Left ventricle myocardium superior (tissue), 1 donor: ENCODE data around the gene PLEKHM1. TPM values are rescaled to one million over a fixed set of nuclear protein-coding genes. Genes with fewer than 3 reads are reported as not detected.

Experiments
- ATAC-seq: fragments of 200-7000 bp; cut with Tn5 transposase; one replicate; pipeline ENCODE4 v1.9.1; 2020; ENCODE audit warnings: mild to moderate bottlenecking, moderate library complexity
- DNase-seq: peaks from one replicate; pipeline ENCODE4 v3.0.0-alpha.2; 2020
- intact Hi-C: fragments of 100-400 bp; cut with micrococcal nuclease; formaldehyde crosslinking; loops from one replicate; pipeline ENCODE4 v1.11.0; 2022
- total RNA-seq: library from RNA; stranded (reverse); fragmentation: NEBNext Ultra II Directional; extraction: Animal tissue kit (Norgen Biotek cat#: 25700); gene quantifications from one replicate; pipeline ENCODE4 v1.2.1, GENCODE V29; 2021
- donor health status: DM: no; HTN: yes; CAD: no; lungs with severe emphysema.

The PLEKHM1 gene
- total RNA-seq, 1 donor from 2014 or later, result 28.0 TPM

GRCh38 chr17:45391291-45391690, 99.2 kb downstream of the PLEKHM1 start:
- no peak for ATAC-seq
- intact Hi-C loops, result no loop called here
- DNase-seq, result no peak

DNA sequence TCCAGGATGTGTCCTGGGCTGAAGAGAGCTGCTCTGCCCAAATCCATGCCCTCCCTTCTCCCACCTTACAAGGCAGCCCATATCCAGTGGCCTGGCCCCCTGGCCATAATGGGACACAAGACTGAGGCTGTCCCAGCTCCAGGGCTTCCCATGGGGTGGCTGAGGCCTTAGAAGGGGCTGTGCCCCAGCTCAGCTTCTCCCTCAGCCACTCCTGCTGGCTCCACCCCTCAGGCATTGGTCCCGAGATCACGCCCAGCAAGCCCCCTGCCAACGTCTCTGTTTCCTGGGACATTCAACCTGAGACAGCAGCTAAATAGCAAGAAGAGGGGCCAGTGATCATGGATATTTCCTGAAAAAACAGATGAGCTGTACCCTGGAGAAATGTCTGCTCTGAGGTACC, 101.2 kb downstream of the PLEKHM1 start:
- ATAC-seq, result no peak
- intact Hi-C loops, result loop anchor here (5.0 to 10.0 kb wide), 2 partner anchors 112 to 175 kb away; no protein-coding TSS in a partner anchor

DNA sequence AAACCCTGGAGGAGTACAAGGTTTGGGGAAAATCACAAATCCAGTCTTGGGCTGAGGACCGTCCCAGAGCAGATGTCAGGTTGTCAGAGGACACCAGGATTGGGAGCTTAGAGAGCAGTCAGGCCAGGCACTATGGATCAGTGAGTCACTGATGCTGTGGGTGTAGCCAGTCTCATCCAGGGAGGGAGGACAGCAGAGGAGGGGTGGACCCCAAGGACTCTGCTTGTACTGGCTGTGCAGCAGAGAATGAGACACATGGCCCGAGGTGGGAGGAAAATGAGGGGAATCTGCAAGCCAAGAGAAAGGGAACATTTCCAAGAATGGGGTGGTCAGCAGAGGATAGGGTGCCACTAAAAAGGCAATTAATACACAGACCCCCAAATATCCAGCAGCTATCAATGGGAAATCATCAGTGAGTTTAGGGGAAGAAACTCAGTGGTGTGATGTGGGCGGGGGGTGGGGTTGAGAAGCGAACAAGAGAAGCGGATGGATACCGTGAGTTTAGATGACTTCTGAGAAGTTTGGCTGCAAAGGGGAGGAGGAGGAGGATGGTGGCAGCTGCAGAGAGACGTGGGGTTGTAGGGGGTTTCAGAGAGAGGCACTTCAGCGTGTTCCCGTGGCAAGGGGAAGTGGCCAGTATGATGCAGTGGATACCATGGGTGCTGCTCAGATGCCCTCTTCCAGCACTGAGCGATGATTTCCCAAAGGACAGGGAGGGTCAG, 101.8 kb downstream of the PLEKHM1 start:
- intact Hi-C loops, result loop anchor here (5.0 to 10.0 kb wide), 2 partner anchors 111 to 174 kb away; no protein-coding TSS in a partner anchor
- no peak for ATAC-seq
- DNase-seq, result no peak

More for the DNA sequence above, 101.2 kb downstream of the PLEKHM1 start:
- no peak for DNase-seq

- intact Hi-C loops, result loop anchor here (5.0 to 10.0 kb wide), 2 partner anchors 110 to 173 kb away; no protein-coding TSS in a partner anchor
- DNase-seq (no peak), ATAC-seq (no peak)
These were observed 102.8 kb downstream of the PLEKHM1 start for GRCh38 chr17:45387739-45388138.

- intact Hi-C loops, result loop anchor here (5.0 to 10.0 kb wide), 2 partner anchors 109 to 171 kb away; no protein-coding TSS in a partner anchor
- DNase-seq (no peak), ATAC-seq (peak; percentile 39)
These were observed 104.3 kb downstream of the PLEKHM1 start for GRCh38 chr17:45386178-45386577.

Other genes with a start within 250 kb of the PLEKHM1 start
- gene SPATA32, start 228.6 kb downstream of the PLEKHM1 start, total RNA-seq, result not detected
- gene MAP3K14, start 173.7 kb downstream of the PLEKHM1 start, total RNA-seq, result 16.6 TPM
- 37.3 TPM for gene ARHGAP27, start 57.9 kb downstream of the PLEKHM1 start, total RNA-seq